PC-3 (cell line): ENCODE results near the gene NPNT.

Source experiments
- CTCF ChIP-seq: fragments of 300-600 bp; sonication (generic); conservative IDR thresholded peaks from 2 replicates; pipeline ENCODE4 v1.5.1; 2017; ENCODE audit warnings: antibody characterized with exemption, low read depth, mild to moderate bottlenecking, low read length
- EZH2 ChIP-seq: fragments of 300-600 bp; sonication (generic); IDR thresholded peaks from one replicate; pipeline ENCODE4 v1.6.1; 2017; ENCODE audit warnings: antibody characterized with exemption, mild to moderate bottlenecking, low read length; ENCODE audit not compliant: unreplicated experiment

- no peak for TF ChIP-seq CTCF
- no peak for TF ChIP-seq EZH2
These were observed 99.7 kb downstream of the NPNT start for GRCh38 chr4:105994841-105995501.
